NCI-H524 (cell line): Measurements from ENCODE around the gene GAD2.
"Not testable (repeated sequence)": the region's sequence is repeated elsewhere in the genome, so short reads cannot be mapped to it uniquely, and the experiment has no call there.

Source experiments
- DNase-seq, 2 experiments: peaks; one replicate each; lab custom pipeline; 2025; lab: John Stamatoyannopoulos, UW

Gene GAD2

GRCh38 chr10:26318672-26319071 is 102.1 kb downstream of the GAD2 start:
- DNase-seq, result no peak

- DNase-seq, result no peak
Observed at GRCh38 chr10:26323219-26323618, 106.6 kb downstream of the GAD2 start.

- DNase-seq, result no peak
Observed at GRCh38 chr10:26326851-26327250, 110.3 kb downstream of the GAD2 start.

- no peak for DNase-seq
Observed at GRCh38 chr10:26327811-26328210, 111.2 kb downstream of the GAD2 start.

GRCh38 chr10:26331371-26331770 is 114.8 kb downstream of the GAD2 start:
- DNase-seq, result no peak

GRCh38 chr10:26334232-26334931 is 117.8 kb downstream of the GAD2 start:
- no peak for DNase-seq

- peak; percentile 15 to 51 for DNase-seq
Observed at GRCh38 chr10:26334932-26335573, 118.5 kb downstream of the GAD2 start.

- DNase-seq, result no peak
Observed at GRCh38 chr10:26335574-26336093, 119.1 kb downstream of the GAD2 start.

- no peak for DNase-seq
Observed at GRCh38 chr10:26336979-26337378, 120.4 kb downstream of the GAD2 start.

GRCh38 chr10:26341701-26342100 is 125.1 kb downstream of the GAD2 start:
- DNase-seq, result no peak

GRCh38 chr10:26348821-26349417 is 132.3 kb downstream of the GAD2 start:
- not testable (repeated sequence) for DNase-seq
